ENCODE measurements around the gene PHTF1.
"Not testable (repeated sequence)": the region's sequence is repeated elsewhere in the genome, so short reads cannot be mapped to it uniquely, and the experiment has no call there.

Gene PHTF1

DNA sequence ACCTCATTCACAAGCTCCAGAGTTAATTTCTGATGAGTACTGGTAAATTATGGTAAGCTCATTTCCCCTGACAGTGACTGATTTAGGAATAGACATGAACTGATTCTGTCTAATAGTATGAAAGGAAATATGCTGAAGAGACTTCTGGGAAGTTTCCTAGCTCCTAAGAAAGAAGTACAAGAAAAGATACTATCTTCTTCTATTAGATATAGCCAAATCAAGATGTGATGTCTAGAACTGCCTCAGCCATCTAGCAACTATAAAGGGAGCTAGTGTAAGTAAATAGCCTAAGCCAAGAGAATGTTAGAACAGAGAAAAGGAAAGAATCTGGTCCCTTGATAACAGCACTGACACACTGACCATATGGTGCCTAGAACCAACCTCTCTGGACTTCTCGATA lies 10.7 kb upstream of the PHTF1 start:
- no peak for DNase-seq

DNA sequence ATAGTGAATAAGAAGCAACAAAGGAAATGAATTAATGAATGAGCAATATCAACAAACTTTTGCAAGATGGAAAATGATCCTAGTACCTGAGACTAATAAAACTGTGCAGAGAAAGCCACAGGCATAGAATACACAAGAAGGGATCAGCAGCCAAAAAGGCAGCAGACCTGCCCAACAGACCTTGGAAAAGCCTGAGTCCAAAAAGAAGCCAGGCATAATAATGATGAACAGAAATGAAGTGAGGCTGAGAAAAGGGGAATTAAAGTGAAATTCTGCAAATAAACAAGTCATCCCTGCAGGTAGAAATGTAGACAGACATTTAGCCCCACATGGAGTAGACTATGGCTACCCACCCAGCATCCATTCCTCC lies 10.3 kb upstream of the PHTF1 start:
- DNase-seq, result no peak

DNA sequence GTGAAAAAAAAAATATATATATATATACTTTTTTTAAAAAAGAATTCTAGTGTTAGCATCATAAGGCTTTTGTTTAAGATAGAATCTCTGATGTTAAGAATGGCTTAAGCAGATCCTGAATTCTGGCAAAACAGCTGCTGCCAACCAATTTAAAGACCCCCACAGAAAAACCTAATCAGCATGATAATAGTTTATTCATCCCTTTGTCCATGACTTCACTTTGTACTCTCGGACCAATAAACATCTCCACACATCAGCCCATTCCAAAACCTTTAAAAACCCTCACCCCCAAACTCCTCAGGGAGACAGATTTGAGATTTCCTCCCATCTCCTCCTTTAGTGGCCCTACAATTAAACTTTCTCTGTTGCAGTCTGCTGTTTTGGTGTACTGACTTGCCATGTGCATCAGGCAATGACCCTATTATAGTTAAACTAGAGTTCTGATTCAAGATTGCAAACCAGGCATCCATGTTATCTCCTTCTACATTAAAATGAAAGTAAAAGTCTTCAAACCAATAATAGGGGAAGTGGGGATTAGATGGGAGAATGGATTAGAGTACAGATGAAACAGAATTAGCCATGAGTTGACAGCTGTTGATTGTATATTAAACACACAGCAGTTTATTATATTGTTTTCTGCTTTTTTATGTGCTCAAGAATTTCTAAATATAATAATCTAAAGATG lies 9.8 kb upstream of the PHTF1 start:
- DNase-seq, result no peak

DNA sequence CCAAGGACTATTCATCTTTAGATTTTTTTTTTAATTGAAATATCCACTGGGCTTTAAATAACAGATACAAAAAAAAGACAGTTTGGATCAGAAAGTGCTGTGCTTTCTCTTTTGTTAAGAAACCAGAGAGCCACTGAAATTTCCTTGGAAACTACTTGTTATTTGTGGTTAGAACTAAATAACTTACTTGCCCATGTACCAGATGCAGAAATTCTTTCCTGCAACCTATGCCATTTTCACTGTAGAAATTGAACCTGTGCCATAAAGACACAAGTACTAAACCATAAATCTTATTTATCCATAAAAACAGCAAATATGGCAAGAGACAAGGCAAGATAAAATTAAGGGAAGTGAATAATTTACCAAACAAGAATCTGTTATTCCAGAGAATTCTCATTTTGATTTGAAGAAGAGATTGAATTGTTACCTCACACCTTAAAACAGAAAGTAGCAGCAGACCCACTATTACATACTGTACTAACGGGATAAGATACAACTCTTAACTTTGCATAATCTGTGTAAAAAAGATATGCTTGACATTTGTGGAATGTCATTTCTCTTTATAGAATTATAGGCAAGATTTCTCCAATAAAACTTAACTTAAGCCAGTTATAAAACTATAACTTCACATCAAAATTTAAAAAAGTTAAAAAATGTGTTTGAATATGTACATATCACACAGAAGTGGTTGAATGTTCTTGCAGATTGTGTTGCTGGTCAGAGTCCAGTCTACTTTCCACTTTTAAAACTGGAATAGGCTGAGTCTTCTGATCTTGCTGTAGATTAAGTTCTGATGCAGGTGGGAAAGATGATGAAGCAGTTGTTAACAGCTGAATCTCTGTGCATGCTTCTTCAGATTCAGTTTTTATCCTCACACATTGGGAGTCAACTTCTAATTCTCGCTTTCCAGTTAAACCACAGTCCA lies 6.3 kb upstream of the PHTF1 start:
- DNase-seq, result no peak

DNA sequence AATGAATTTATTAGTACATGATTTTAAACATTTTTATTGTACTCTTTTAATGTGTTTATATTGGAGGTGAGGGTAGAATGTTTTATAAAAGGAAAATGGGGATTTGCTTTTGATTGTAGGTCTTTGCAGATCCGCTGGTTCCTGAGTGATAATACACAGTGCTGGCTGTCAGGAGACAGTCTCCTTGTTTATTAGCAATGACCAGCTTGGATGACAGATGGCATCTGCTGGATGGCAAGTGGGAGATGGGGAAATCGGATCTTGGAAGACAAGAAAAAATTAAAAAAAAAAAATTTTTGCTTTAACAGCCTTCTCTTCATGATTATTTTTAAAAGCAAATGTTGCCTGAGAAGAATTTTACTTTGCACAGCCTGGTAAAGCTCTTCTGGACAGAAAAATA lies 4.4 kb upstream of the PHTF1 start:
- no peak for DNase-seq

DNA sequence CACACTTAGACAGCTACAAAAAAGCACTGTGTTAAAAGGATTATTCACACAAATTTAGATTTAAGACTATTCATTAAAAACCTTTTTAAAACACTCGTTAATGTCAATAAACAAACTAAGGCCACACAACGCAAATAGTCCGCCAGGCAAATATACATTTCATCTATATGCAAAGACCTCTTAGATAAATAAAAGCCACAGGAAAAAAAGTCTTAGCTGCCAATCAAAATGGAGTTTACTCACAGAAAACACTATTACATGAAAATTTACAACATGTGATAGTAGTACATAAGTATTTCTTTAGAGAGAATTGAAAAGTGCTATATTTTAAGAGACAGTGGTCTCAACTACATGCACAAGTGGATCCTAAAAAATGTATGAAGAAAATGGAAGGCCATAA lies 2.7 kb upstream of the PHTF1 start:
- DNase-seq, result no peak

DNA sequence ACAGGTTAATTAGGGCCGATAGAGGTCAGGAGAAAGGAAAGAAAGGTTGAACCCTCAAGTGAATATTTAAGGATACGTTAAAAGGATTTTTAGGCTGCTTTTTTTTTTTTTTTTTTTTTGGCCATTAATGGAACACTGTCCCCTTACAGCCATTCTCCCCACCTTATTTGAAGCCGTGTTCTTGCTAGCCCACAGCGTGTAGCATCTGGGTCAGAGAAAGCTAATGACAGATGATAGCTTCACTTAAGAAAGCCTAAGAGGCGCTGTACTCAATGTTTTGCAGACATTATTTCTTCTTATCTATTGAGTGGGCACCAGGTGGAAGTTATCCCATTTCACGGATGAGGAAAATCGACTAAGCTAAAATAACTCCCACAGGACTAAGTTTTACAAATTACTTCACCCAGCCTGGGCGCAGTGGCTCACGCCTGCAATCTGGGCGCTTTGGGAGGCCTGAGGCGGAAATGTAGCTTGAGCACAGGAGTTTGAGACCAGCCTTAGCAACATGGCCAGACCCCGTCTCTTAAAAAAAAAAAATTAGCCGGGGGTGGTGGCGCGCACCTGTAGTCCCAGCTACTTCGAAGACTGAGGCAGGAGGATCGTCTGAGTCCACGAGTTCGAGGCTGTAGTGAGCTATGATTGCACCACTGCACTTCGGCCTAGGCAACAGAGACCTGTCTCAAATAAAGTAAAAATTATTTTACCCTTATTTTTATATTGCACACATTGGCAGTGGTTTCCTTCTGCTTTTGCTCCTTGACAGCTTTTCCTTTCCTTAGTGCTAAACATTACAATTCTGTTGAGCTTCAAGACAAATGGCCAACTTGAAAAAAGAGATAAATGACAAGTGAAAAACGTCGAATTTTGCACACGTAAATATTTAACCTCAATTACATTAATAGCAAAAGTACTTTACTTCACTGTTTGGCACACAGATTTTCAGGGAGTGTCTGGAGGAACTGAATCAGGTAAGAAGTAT lies 1.1 kb upstream of the PHTF1 start:
- DNase-seq, result no peak

DNA sequence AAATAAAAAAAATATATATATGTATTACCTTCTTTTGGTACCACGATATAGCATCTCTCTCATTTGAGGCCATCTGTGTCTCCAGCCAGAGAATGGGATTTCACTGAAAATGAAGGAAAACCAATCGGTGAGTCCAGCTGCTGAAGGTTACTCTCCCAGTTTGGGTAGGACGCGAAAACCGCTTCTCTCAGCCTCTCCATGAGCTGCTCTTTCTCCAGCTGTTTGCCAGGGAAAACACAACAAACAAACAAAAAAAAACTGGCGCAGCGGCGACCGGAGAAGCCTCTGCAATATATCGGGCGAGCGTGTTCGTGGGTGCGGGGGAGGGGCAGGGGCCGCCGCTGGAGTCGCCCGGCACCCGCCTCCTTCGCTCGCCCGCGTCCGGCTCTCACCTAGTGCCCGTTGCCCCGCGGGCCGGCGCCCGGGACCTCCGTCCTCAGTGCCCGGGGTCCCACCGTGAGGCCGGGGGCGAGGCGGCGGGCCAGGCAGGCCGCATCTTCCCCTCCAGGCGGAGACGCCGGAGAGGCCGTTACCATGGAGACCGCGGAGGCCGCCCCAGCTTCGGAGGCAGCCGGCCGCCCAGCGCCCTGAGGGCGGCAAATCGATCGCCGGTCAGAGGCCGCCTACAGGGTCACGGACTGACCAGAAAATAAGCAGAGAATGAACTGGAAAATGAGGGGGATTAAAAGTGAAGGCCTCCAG lies 504 bp downstream of the PHTF1 start:
- peak; percentile 56 for DNase-seq

DNA sequence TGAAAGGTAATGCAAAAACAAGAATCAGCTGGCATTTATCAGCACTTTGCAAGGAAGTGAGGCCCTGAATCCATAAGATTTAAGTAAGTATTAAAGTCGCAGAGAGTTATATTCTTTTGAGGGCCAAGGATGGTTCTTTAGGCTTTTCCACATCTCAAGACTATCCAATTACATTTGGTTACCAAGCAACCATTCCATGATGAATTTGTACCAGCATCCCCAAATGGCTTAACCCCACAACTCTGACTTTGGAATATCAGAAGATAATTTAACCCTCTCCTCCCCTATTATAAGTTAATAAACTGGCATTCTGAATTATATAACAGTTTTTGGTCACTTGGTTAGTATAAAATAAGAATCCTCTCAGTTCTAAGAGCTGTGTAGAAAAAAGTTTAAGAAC lies 2.8 kb downstream of the PHTF1 start:
- DNase-seq, result no peak

DNA sequence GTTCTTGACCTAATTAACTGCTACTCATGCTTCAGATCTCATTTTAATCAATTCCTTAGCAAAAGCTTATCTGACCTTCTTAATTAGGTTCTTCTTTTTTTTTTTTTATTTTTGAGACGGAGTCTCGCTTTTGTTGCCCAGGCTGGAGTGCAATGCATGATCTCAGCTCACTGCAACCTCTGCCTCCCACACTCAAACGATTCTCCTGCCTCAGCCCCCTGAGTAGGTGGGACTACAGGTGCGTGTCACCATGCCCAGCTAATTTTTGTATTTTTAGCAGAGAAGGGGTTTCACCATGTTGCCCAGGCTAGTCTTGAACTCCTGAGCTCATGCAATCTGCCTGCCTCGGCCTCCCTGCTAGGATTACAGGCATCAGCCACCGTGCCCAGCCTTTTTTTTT lies 6.0 kb downstream of the PHTF1 start:
- DNase-seq, result not testable (repeated sequence)

DNA sequence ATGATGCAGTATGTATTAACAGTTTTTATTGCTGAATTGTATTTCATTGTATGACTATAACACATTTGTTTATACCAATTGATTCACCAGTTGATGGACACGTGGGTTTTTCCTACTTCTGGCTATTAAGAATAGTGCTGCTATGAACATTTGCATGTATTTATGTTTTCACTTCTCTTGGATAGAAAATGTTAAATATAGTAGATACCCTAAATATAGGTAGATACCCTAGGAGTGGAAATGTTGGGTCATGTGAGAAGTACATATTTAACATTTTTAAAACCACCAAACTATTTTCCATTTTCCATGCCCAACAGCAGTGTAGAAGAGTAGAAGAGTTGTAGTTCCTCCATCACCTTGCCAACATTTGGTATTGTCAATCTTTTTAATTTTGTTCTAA lies 7.8 kb downstream of the PHTF1 start:
- DNase-seq, result no peak

DNA sequence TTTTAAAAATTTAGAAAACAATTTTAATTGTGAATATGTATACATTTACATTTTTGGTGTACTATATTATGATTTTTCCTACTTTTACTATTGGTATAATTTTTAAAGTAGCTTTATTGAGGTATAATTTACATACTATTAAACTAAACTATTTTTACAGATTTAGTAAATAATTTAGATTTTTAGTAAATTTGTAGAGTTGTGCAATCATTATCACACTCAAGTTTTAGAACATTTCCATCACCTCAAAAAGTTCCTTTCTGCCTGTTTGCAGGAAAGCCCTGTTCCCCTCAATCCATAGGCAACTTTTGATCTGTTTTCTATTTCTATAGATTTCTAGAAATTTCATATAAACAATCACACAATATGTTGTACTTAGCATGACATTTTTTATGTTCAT lies 8.2 kb downstream of the PHTF1 start:
- no peak for DNase-seq

DNA sequence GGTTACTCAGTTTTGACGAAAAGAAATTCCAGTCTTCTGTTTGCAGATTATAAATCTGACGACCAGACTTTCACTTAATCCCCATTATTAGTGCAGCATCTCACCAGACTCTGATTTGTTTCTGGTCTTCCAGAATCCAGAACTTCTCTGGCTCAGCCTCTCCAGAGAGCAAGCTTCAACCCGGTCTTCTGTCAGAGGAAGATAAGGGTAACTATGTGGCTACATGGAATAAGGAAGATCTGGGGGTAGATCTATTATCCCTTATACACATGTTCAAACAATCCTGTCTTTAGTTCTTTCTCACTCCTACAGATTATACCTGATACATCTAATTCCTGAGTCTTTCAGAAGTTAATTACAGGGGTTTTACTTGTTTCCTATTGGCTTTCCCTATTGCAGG lies 9.9 kb downstream of the PHTF1 start:
- no peak for DNase-seq

DNA sequence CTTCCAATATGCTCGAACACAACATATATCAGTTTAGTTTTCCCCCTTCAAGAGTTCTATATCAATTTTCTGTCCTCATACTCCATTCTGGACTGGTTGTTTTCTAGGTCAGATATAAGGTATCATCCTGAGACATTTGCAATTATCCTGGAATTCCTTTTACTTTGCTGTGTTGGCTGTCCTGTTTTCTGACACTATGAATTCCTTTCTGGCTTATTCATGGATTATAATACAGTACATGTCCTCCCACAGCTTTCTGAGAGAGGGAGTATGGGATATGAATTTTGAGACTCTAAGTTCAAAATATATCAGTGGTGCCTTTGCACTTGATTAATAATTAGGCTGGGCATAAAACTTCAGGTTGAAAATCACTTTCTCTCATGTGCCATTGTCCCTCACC lies 11.9 kb downstream of the PHTF1 start:
- DNase-seq, result no peak

DNA sequence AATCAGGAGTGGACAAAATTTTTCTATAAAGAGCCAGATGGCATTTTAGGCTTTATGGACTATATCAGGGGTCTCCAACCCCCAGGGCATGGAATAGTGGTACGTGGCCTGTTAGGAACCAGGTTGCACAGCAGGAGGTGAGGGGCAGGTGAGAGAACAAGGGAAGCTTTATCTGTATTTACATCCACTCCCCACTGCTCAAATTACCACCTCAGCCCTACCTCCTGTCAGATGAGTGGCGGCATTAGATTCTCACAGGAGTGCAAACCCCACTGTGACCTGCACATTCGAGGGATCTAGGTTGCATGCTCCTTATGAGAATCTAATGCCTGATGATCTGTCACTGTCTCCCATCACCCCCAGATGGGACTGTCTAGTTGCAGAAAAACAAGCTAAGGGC lies 13.9 kb downstream of the PHTF1 start:
- DNase-seq, result no peak

DNA sequence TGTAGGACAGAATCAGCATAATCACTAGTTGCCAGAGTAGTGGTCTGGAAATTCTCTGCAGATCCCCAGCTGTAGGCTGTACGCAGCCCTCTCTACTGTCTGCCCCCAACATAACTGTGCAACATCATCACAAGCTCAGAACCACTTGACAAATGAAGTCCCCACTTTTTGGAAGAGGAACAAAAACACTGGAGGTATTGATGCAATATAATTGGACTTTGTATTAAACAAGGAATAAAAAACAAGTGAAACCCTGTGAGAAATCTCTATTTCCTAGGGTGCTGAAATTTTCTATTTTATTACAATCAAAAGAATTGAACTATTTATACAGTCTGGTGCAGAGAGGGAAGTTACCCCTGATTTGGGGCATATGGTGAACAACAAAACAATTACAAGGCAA lies 15.2 kb downstream of the PHTF1 start:
- no peak for DNase-seq

DNA sequence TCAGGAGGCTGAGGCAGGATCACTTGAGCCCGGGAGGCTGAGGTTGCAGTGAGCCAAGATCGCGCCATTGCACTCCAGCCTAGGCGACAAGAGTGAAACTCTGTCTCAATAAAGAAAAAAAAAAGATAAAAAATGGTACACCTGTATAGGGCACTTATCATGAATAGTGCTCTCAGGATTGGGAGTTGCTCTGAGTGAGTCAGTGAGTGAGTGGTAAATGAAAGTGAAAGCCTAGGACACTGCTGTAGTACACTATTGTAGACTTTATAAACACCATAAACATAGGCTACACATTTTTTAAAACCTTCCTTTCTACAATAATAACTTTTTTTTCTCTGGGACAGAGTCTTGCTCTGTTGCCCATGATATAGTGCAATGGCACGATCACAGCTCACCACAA lies 16.8 kb downstream of the PHTF1 start:
- DNase-seq, result no peak

DNA sequence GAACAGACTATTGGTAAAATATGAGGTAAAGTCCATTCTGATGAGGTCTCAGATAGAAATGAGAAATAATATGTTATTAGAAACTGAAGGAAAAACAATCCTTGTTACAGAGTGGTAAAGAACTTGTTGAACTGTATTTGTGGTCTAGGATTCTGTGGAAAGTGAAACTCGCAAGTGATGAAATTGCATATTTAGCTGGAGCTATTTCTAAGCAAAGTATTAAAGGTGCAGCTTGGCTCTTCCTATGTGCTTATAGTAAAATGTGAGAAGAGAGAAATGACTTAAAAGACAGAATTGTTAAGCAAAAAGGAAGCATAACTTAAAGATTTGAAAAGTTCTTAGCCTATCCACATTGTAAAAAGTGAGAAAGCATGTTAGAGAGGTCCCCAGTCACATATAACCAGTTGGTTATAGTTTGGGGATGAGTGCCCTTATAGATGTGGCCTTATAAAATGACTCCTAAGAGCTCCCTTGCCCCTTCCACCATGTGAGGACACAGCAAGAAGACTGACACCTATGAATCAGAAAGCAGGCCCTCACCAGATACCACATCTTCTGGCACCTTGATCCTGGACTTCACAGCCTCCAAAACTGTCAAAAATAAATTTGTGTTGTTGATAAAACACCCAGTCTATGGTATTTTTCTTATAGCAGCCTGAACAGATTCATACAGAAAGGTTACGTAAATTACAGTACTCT lies 24.8 kb downstream of the PHTF1 start:
- no peak for DNase-seq

DNA sequence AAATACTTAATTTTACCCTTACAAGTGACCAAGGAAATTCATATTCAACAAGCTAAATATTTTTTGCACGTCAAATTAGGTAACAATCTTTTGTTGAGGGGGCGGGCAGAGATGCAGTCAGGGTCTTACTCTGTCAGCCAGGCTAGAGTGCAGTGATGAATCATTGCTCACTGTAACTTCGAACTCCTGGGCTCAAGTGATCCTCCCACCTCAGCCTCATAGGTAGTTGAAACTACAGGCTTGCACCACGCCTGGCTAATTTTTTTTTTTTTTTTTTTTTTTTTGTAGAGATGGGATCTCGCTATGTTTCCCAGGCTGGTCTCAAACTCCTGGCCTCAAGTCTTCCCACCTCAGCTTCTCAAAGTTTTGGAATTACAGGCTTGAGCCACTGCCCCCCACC lies 26.5 kb downstream of the PHTF1 start:
- no peak for DNase-seq

DNA sequence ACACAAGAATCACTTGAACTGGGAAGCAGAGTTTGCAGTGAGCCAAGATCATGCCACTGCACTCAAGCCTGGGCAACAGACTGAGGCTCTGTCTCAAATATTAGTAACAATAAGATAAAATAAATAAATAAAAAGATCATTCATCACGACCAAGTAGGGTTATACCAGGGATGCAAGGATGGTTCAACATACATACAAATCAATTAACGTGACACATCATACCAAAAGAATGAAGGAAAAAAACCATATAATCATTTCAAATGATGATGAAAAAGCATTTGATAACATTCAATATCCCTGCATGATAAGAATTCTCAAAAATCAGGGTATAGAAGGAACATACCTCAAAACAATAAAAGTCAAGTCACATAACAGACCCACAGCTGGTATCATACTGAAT lies 38.3 kb downstream of the PHTF1 start:
- DNase-seq, result no peak

DNA sequence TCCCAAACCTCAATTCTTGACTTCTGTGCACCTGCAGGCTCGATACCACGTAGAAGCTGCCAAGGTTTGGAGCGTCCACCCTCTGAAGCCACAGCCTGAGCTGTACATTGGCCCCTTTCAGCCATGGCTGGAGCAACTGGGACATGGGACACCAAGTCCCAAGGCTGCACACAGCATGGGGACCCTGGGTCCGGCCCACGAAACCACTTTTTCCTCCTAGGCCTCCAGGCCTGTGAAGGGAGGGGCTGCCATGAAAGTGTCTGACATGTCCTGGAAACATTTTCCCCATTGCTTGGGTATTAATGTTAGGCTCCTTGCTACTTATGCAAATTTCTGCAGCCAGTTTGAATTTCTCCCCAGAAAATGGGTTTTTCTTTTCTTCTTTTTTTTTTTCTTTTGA lies 40.7 kb downstream of the PHTF1 start:
- not testable (repeated sequence) for DNase-seq

DNA sequence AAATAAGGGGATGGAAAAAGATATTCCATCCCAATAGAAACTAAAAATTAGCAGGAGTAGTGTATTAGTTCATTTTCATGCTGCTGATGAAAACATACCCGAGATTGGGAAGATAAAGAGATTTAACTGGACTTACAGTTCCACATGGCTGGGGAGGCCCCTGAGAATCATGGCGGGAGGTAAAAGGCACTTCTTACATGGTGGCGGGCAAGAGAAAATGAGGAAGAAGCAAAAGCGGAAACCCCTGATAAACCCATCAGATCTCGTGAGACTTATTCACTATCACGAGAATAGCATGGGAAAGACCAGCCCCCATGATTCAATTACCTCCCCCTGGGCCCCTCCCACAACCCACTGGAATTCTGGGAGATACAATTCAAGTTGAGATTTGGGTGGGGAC lies 41.8 kb downstream of the PHTF1 start:
- not testable (repeated sequence) for DNase-seq

Measured in CD4-positive, alpha-beta T cell treated with Interferon gamma for 1 hour (primary cell).